Activated CD4-positive, alpha-beta memory T cell treated with anti-CD3 and anti-CD28 coated beads for 36 hours (primary cell): Measurements from ENCODE around the gene PCDHB4. TPM values are rescaled to one million over a fixed set of nuclear protein-coding genes. Genes with fewer than 3 reads are reported as not detected.
"Not testable (repeated sequence)": the region's sequence is repeated elsewhere in the genome, so short reads cannot be mapped to it uniquely, and the experiment has no call there.

ENCODE experiments used
- CTCF ChIA-PET: fragments of 350-600 bp; sonication (Branson Sonifier 250); formaldehyde crosslinking; loops from one replicate; lab custom pipeline; 2021; ENCODE audit warnings: antibody characterized with exemption, inconsistent platforms; lab: Charles Lee
- POLR2A ChIA-PET: fragments of 350-600 bp; sonication (Branson Sonifier 250); formaldehyde crosslinking; loops from one replicate; lab custom pipeline; 2021; ENCODE audit warnings: antibody characterized with exemption; lab: Charles Lee
- DNase-seq: peaks from one replicate; pipeline ENCODE4 v3.0.0-alpha.2; 2020
- H3K27ac Mint-ChIP-seq: one replicate; pipeline ENCODE4 v1.8.0; 2021; ENCODE audit warnings: mixed read lengths
- H3K27me3 Mint-ChIP-seq: one replicate; pipeline ENCODE4 v1.8.0; 2021; ENCODE audit warnings: mixed read lengths
- H3K36me3 Mint-ChIP-seq: one replicate; pipeline ENCODE4 v1.8.0; 2021; ENCODE audit warnings: mixed read lengths
- H3K4me1 Mint-ChIP-seq: one replicate; pipeline ENCODE4 v1.8.0; 2021; ENCODE audit warnings: low read depth, mixed read lengths
- H3K4me3 Mint-ChIP-seq: one replicate; pipeline ENCODE4 v1.8.0; 2021; ENCODE audit warnings: mild to moderate bottlenecking, mixed read lengths
- H3K9me3 Mint-ChIP-seq: one replicate; pipeline ENCODE4 v1.8.0; 2021; ENCODE audit warnings: mixed read lengths
- intact Hi-C: fragments of 100-400 bp; cut with micrococcal nuclease; formaldehyde crosslinking; loops from one replicate; pipeline ENCODE4 v1.15.1; 2023
- total RNA-seq, 2 experiments: library from RNA; stranded (reverse); gene quantifications; one replicate each; pipeline ENCODE4 v1.2.3, GENCODE V29; 2021

PCDHB4 gene
- not detected for total RNA-seq

GRCh38 chr5:141121563-141121962 lies at the start of gene PCDHB4:
TSS of gene PCDHB4 (plus strand) at chr5:141121818. CDS start at chr5:141121999, 181 bp downstream.
- Mint-ChIP-seq H3K4me3 (no peak within 1 kb of the TSS), H3K36me3 (peaks cover 6% of the 10 kb centered on the region)
- POLR2A ChIA-PET, result no interaction called here

DNA sequence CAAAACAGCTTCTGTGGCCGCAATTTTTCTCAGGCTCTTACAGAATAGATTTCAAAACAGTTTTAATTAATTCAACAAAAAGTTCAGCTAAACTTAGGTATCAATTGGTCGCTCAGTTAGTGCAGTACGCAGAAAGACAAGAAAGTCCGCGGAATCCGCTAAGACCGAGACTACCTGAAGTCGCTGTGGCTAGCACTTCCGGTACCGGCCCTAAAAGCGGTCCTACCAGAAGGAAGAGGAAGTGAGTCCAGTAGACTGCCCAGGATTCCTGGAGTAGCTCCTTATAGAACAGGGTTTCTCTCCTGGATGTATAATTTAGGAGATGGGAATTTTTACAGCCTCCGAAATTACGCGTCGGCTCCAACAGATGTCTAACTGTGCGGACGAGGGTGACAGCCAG lies 43.8 kb upstream of the PCDHB4 start:
- ChIA-PET CTCF (interaction anchor here (0.7 kb wide), 1 partner anchor 9 kb away, joined by 3 read pairs; no protein-coding TSS in a partner anchor), POLR2A (no interaction called here)
- no peak for DNase-seq
- H3K4me1 Mint-ChIP-seq, result peaks cover 2% of the 10 kb centered on the region
- H3K9me3 Mint-ChIP-seq, result peaks cover 5% of the 10 kb centered on the region
- peaks cover 5% of the 10 kb centered on the region for H3K36me3 Mint-ChIP-seq
- intact Hi-C loops, result no loop called here
- H3K4me3 Mint-ChIP-seq, result no peak overlapping the region
- peaks cover 10% of the 10 kb centered on the region for H3K27me3 Mint-ChIP-seq
- H3K27ac Mint-ChIP-seq, result no peak overlapping the region

More at GRCh38 chr5:141121563-141121962, at the start of gene PCDHB4:
- peak; percentile 11 for DNase-seq
- Mint-ChIP-seq H3K9me3 (peaks cover 12% of the 10 kb centered on the region), H3K4me1 (no peaks in the 10 kb centered on the region), H3K27me3 (peaks cover 7% of the 10 kb centered on the region), H3K27ac (no peak within 1 kb of the TSS)
- intact Hi-C loops, result no loop called here
- CTCF ChIA-PET, result interaction anchor here (1.0 kb wide), 1 partner anchor 199 kb away, joined by 3 read pairs; the partner anchor contains the start of gene TAF7

DNA sequence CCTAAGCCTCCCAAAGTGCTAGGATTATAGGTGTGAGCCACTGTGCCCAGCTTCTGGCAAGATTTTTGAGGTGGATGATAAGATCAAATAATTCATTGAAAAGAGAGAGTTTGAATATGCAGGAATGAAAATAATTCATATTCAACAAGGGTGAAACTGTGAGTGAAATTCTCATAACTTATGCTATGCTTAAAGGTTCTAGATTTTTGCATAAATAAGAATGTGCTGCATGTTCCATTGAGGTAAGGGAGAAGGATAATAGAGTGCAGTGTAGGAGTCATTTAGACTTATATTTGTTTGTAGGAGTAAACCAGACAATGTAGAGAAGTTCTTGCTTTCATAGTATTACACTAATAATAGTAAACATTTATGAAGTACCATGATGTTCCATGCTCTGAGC lies 39.4 kb upstream of the PCDHB4 start:
- intact Hi-C loops, result no loop called here
- peaks cover 4% of the 10 kb centered on the region for H3K36me3 Mint-ChIP-seq
- H3K9me3 Mint-ChIP-seq, result no peaks in the 10 kb centered on the region
- peaks cover 6% of the 10 kb centered on the region for H3K27me3 Mint-ChIP-seq
- ChIA-PET POLR2A (no interaction called here), CTCF (no interaction called here)
- no peak overlapping the region for H3K27ac Mint-ChIP-seq
- peaks cover 6% of the 10 kb centered on the region for H3K4me1 Mint-ChIP-seq
- DNase-seq, result no peak
- H3K4me3 Mint-ChIP-seq, result no peak overlapping the region

GRCh38 chr5:141084487-141084989 lies 37.1 kb upstream of the PCDHB4 start:
- Mint-ChIP-seq H3K36me3 (peaks cover 4% of the 10 kb centered on the region), H3K27ac (no peak overlapping the region), H3K4me1 (peaks cover 6% of the 10 kb centered on the region), H3K4me3 (peak overlapping the region; percentile 78), H3K9me3 (no peaks in the 10 kb centered on the region), H3K27me3 (peaks cover 2% of the 10 kb centered on the region)
- POLR2A ChIA-PET, result no interaction called here
- intact Hi-C loops, result no loop called here
- peak; percentile 67 for DNase-seq
- CTCF ChIA-PET, result interaction anchor here (0.7 to 0.8 kb wide), 2 partner anchors 139 to 409 kb away, joined by 3 read pairs; no protein-coding TSS in a partner anchor

GRCh38 chr5:141094481-141095262 lies 26.9 kb upstream of the PCDHB4 start, which contains the start of gene PCDHB2:
TSS of gene PCDHB2 (plus strand) at chr5:141094615. CDS start at chr5:141094791, 176 bp downstream.
- H3K27ac Mint-ChIP-seq, result no peak within 1 kb of the TSS
- DNase-seq, result peak; percentile 13
- intact Hi-C loops, result no loop called here
- H3K4me3 Mint-ChIP-seq, result peak within 1 kb of the TSS; percentile 26
- no peaks in the 10 kb centered on the region for H3K4me1 Mint-ChIP-seq
- ChIA-PET POLR2A (no interaction called here), CTCF (interaction anchor here (0.8 to 1.2 kb wide), 3 partner anchors 8 to 54 kb away, joined by 3 to 4 read pairs (median 3); partner anchors contain the start of gene PCDHB5)
- peaks cover 13% of the 10 kb centered on the region for H3K36me3 Mint-ChIP-seq
- peaks cover 18% of the 10 kb centered on the region for H3K9me3 Mint-ChIP-seq
- peaks cover 29% of the 10 kb centered on the region for H3K27me3 Mint-ChIP-seq

GRCh38 chr5:141095263-141095641 lies 26.4 kb upstream of the PCDHB4 start:
- POLR2A ChIA-PET, result no interaction called here
- CTCF ChIA-PET, result interaction anchor here (0.8 to 0.9 kb wide), 2 partner anchors 9 to 40 kb away, joined by 3 read pairs; partner anchors contain the start of gene PCDHB5
- no peak for DNase-seq
- Mint-ChIP-seq H3K36me3 (peaks cover 15% of the 10 kb centered on the region), H3K4me3 (no peak overlapping the region), H3K27me3 (peaks cover 35% of the 10 kb centered on the region), H3K27ac (no peak overlapping the region), H3K4me1 (no peaks in the 10 kb centered on the region), H3K9me3 (peaks cover 22% of the 10 kb centered on the region)
- intact Hi-C loops, result no loop called here

DNA sequence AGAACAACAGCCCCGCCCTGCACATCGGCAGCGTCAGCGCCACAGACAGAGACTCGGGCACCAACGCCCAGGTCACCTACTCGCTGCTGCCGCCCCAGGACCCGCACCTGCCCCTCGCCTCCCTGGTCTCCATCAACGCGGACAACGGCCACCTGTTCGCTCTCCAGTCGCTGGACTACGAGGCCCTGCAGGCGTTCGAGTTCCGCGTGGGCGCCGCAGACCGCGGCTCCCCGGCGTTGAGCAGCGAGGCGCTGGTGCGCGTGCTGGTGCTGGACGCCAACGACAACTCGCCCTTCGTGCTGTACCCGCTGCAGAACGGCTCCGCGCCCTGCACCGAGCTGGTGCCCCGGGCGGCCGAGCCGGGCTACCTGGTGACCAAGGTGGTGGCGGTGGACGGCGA lies 25.4 kb upstream of the PCDHB4 start:
- POLR2A ChIA-PET, H3K27ac Mint-ChIP-seq, DNase-seq, CTCF ChIA-PET, H3K4me1 Mint-ChIP-seq, intact Hi-C loops, H3K4me3 Mint-ChIP-seq: not testable (repeated sequence)
- peaks cover 29% of the 10 kb centered on the region for H3K9me3 Mint-ChIP-seq
- peaks cover 37% of the 10 kb centered on the region for H3K27me3 Mint-ChIP-seq
- H3K36me3 Mint-ChIP-seq, result peaks cover 20% of the 10 kb centered on the region

DNA sequence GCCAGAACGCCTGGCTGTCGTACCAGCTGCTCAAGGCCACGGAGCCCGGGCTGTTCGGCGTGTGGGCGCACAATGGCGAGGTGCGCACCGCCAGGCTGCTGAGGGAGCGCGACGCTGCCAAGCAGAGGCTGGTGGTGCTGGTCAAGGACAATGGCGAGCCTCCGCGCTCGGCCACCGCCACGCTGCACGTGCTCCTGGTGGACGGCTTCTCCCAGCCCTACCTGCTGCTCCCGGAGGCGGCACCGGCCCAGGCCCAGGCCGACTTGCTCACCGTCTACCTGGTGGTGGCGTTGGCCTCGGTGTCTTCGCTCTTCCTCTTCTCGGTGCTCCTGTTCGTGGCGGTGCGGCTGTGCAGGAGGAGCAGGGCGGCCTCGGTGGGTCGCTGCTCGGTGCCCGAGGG lies 25.0 kb upstream of the PCDHB4 start:
- Mint-ChIP-seq H3K9me3 (peaks cover 33% of the 10 kb centered on the region), H3K27me3 (peaks cover 40% of the 10 kb centered on the region), H3K36me3 (peaks cover 20% of the 10 kb centered on the region)
- DNase-seq, H3K4me1 Mint-ChIP-seq, H3K27ac Mint-ChIP-seq, intact Hi-C loops, CTCF ChIA-PET, POLR2A ChIA-PET, H3K4me3 Mint-ChIP-seq: not testable (repeated sequence)

DNA sequence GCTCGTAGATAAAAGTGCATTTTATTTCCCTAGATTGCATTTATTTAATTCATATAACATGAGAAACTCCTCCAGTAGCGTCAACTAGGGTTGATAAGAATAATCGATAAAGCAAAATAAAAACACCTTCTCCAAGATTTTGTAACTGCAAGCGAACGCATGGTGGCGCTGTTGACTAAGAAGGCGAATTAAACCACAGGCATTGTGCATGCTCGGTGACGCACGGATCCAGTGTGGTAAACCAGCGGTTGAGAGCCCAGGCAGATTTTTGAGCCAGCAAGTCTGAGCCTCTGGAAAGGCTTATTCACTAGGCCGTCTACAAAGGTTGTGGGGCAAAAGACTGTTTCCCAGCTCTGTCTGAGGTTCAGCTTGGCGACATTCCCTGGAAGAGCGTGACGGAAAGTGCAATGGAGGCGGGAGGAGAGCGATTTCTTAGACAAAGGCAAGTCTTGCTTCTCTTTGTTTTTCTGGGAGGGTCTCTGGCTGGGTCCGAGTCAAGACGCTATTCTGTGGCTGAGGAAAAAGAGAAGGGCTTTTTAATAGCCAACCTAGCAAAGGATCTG lies 21.3 kb upstream of the PCDHB4 start, which contains the start of gene PCDHB3:
Gene PCDHB3 (plus strand): TSS at position 231 of the 563 bp plus-strand sequence. CDS start 177 bp downstream, at position 408.
- CTCF ChIA-PET, result no interaction called here

GRCh38 chr5:141101059-141101458 lies 20.6 kb upstream of the PCDHB4 start:
- H3K4me3 Mint-ChIP-seq, result no peak overlapping the region
- intact Hi-C loops, result no loop called here
- H3K27me3 Mint-ChIP-seq, result peaks cover 24% of the 10 kb centered on the region
- H3K9me3 Mint-ChIP-seq, result peaks cover 21% of the 10 kb centered on the region
- no peak for DNase-seq
- H3K36me3 Mint-ChIP-seq, result peaks cover 7% of the 10 kb centered on the region
- peaks cover 1% of the 10 kb centered on the region for H3K4me1 Mint-ChIP-seq
- POLR2A ChIA-PET, result no interaction called here
- CTCF ChIA-PET, result no interaction called here
- H3K27ac Mint-ChIP-seq, result no peak overlapping the region

More for the DNA sequence above, 21.3 kb upstream of the PCDHB4 start, which contains the start of gene PCDHB3:
- Mint-ChIP-seq H3K9me3 (peaks cover 25% of the 10 kb centered on the region), H3K36me3 (peaks cover 13% of the 10 kb centered on the region), H3K4me3 (no peak within 1 kb of the TSS), H3K27ac (no peak within 1 kb of the TSS), H3K4me1 (peaks cover 1% of the 10 kb centered on the region), H3K27me3 (peaks cover 31% of the 10 kb centered on the region)
- POLR2A ChIA-PET, result no interaction called here
- intact Hi-C loops, result no loop called here
- DNase-seq, result peak; percentile 57

- H3K27ac Mint-ChIP-seq, H3K36me3 Mint-ChIP-seq, H3K4me1 Mint-ChIP-seq, intact Hi-C loops, POLR2A ChIA-PET, DNase-seq, CTCF ChIA-PET, H3K4me3 Mint-ChIP-seq: not testable (repeated sequence)
- H3K27me3 Mint-ChIP-seq, result peaks cover 24% of the 10 kb centered on the region
- H3K9me3 Mint-ChIP-seq, result peaks cover 21% of the 10 kb centered on the region
These were observed 19.5 kb upstream of the PCDHB4 start for GRCh38 chr5:141102070-141102469.

DNA sequence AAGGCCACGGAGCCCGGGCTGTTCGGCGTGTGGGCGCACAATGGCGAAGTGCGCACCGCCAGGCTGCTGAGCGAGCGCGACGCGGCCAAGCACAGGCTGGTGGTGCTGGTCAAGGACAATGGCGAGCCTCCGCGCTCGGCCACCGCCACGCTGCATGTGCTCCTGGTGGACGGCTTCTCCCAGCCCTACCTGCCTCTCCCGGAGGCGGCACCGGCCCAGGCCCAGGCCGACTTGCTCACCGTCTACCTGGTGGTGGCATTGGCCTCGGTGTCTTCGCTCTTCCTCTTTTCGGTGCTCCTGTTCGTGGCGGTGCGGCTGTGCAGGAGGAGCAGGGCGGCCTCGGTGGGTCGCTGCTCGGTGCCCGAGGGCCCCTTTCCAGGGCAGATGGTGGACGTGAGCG lies 19.1 kb upstream of the PCDHB4 start:
- peaks cover 21% of the 10 kb centered on the region for H3K9me3 Mint-ChIP-seq
- H3K27me3 Mint-ChIP-seq, result peaks cover 24% of the 10 kb centered on the region
- CTCF ChIA-PET, H3K4me1 Mint-ChIP-seq, POLR2A ChIA-PET, intact Hi-C loops, H3K27ac Mint-ChIP-seq, H3K36me3 Mint-ChIP-seq, DNase-seq, H3K4me3 Mint-ChIP-seq: not testable (repeated sequence)
